PC-9 (cell line): ENCODE data around the gene SERTAD3. TPM values are rescaled to one million over a fixed set of nuclear protein-coding genes. Genes with fewer than 3 reads are reported as not detected.

ENCODE experiments used
- BruUV-seq: library from RNA; stranded (reverse); fragments of 400-500 nt; replicated peaks from 2 replicates; lab custom pipeline; 2021; lab: Mats Ljungman, UMichigan
- CTCF ChIA-PET: fragments of 300-600 bp; sonication (Branson Sonifier 250); formaldehyde crosslinking; loops from one replicate; lab custom pipeline; 2022; ENCODE audit warnings: antibody characterized with exemption; lab: Charles Lee
- POLR2A ChIA-PET: fragments of 300-600 bp; sonication (Branson Sonifier 250); formaldehyde crosslinking; loops from one replicate; lab custom pipeline; 2022; ENCODE audit warnings: antibody characterized with exemption; ENCODE audit not compliant: unreplicated experiment; lab: Charles Lee
- DNase-seq, 2 experiments: peaks; one replicate each; pipeline versions ENCODE4 v3.0.0 to v3.0.0-alpha.2; 2015 to 2022; ENCODE audit warnings: mixed read lengths in 1 of 2
- H2AFZ ChIP-seq: fragments of 200-600 bp; sonication (generic); 2 replicates; pipeline ENCODE4 v1.8.1; 2017; ENCODE audit warnings: antibody characterized with exemption
- H3F3A ChIP-seq: fragments of 200-600 bp; sonication (generic); 2 replicates; pipeline ENCODE4 v1.8.1; 2017; ENCODE audit warnings: antibody characterized with exemption, mild to moderate bottlenecking, low read depth; ENCODE audit not compliant: insufficient read depth
- H3K27ac ChIP-seq: fragments of 200-600 bp; sonication (generic); 2 replicates; pipeline ENCODE4 v1.6.1; 2016; ENCODE audit warnings: mixed run types
- H3K27me3 ChIP-seq: fragments of 200-600 bp; sonication (generic); 2 replicates; pipeline ENCODE4 v1.6.1; 2016; ENCODE audit warnings: low read depth, mixed run types; ENCODE audit not compliant: insufficient read depth
- H3K36me3 ChIP-seq: fragments of 200-600 bp; sonication (generic); 2 replicates; pipeline ENCODE4 v1.6.1; 2016; ENCODE audit warnings: low read depth, mixed run types
- H3K4me1 ChIP-seq: fragments of 200-600 bp; sonication (generic); replicated peaks from 2 replicates; pipeline ENCODE4 v1.6.1; 2016; ENCODE audit warnings: mixed run types; ENCODE audit not compliant: insufficient read depth
- H3K4me2 ChIP-seq: fragments of 200-600 bp; sonication (generic); 2 replicates; pipeline ENCODE4 v1.6.1; 2017; ENCODE audit warnings: mixed run types
- H3K4me3 ChIP-seq: fragments of 200-600 bp; sonication (generic); 2 replicates; pipeline ENCODE4 v1.6.1; 2016; ENCODE audit warnings: mixed run types
- H3K79me2 ChIP-seq: fragments of 200-600 bp; sonication (generic); 2 replicates; pipeline ENCODE4 v1.6.1; 2017; ENCODE audit warnings: low read depth, mixed run types
- H3K9me2 ChIP-seq: fragments of 200-600 bp; sonication (generic); 2 replicates; pipeline ENCODE4 v1.8.1; 2017; ENCODE audit warnings: mild to moderate bottlenecking; ENCODE audit not compliant: insufficient read depth
- H3K9me3 ChIP-seq: fragments of 200-600 bp; sonication (generic); 2 replicates; pipeline ENCODE4 v1.8.1; 2016; ENCODE audit warnings: low read depth; ENCODE audit not compliant: insufficient read depth
- H4K20me1 ChIP-seq: fragments of 200-600 bp; sonication (generic); 2 replicates; pipeline ENCODE4 v1.8.1; 2017; ENCODE audit not compliant: insufficient read depth
- CTCF ChIP-seq: fragments of 200-600 bp; sonication (generic); conservative IDR thresholded peaks from 2 replicates; pipeline ENCODE4 v1.6.1; 2017; ENCODE audit warnings: mixed run types, antibody characterized with exemption, mild to moderate bottlenecking, moderate library complexity
- EZH2 ChIP-seq: fragments of 200-600 bp; sonication (generic); IDR thresholded peaks from 2 replicates; pipeline ENCODE4 v1.8.0; 2017; ENCODE audit warnings: antibody characterized with exemption, low read depth
- intact Hi-C: fragments of 100-400 bp; cut with micrococcal nuclease; formaldehyde crosslinking; loops from one replicate; pipeline ENCODE4 v1.10.0; 2022; ENCODE audit not compliant: unreplicated experiment
- total RNA-seq: library from RNA; stranded (reverse); gene quantifications from 2 replicates; pipeline ENCODE4 v1.2.3, GENCODE V29; 2021

The SERTAD3 gene
- total RNA-seq, 1 experiment from 2014 or later: 41.4 TPM

- intact Hi-C loops: loop anchor here (10.0 kb wide), 1 partner anchor 102 kb away; no protein-coding TSS in a partner anchor
- ChIA-PET POLR2A (interaction anchor here (0.7 kb wide), 1 partner anchor 28 kb away, joined by 6 read pairs; no protein-coding TSS in a partner anchor), CTCF (interaction anchor here (0.6 kb wide), 1 partner anchor 26 kb away, joined by 3 read pairs; no protein-coding TSS in a partner anchor)
- no peaks in the 10 kb centered on the region for H3K27me3 ChIP-seq
- no peak for DNase-seq
- no peaks in the 10 kb centered on the region for H3K36me3 ChIP-seq
- H3K4me3 ChIP-seq: no peak overlapping the region
- peaks cover 5% of the 10 kb centered on the region; the same call in 1 of the 2 replicates for H3F3A ChIP-seq
- H4K20me1 ChIP-seq: no peaks in the 10 kb centered on the region
- H3K9me2 ChIP-seq: no peaks in the 10 kb centered on the region
- peaks cover 28% of the 10 kb centered on the region for H3K79me2 ChIP-seq
- TF ChIP-seq CTCF: no peak
- no peak for TF ChIP-seq EZH2
- no peak overlapping the region; the same call in 1 of the 2 replicates for H3K27ac ChIP-seq
- H2AFZ ChIP-seq: no peak overlapping the region
- BruUV-seq: no TSS peak
- peaks cover 12% of the 10 kb centered on the region for H3K4me1 ChIP-seq
- H3K4me2 ChIP-seq: no peak overlapping the region
- H3K9me3 ChIP-seq: no peaks in the 10 kb centered on the region
Measured at GRCh38 chr19:40422748-40423566, 21.2 kb downstream of the SERTAD3 start.

GRCh38 chr19:40421993-40422747 lies 22.0 kb downstream of the SERTAD3 start:
- H3K9me2 ChIP-seq: no peaks in the 10 kb centered on the region
- no peaks in the 10 kb centered on the region for H3K27me3 ChIP-seq
- no peaks in the 10 kb centered on the region for H3K36me3 ChIP-seq
- H3K9me3 ChIP-seq: no peaks in the 10 kb centered on the region
- H3K4me3 ChIP-seq: peak overlapping the region; percentile 70
- intact Hi-C loops: loop anchor here (1.0 to 10.0 kb wide), 4 partner anchors 11 to 103 kb away; partner anchors contain the start of genes BLVRB and SERTAD3
- H3K27ac ChIP-seq: peak overlapping the region; percentile 89
- H3K79me2 ChIP-seq: peaks cover 28% of the 10 kb centered on the region
- H3K4me2 ChIP-seq: peak overlapping the region; percentile 98
- ChIA-PET POLR2A (interaction anchor here (0.7 kb wide), 2 partner anchors 29 to 117 kb away, joined by 4 to 6 read pairs; no protein-coding TSS in a partner anchor), CTCF (interaction anchor here (1.4 kb wide), 1 partner anchor 21 kb away, joined by 4 read pairs; no protein-coding TSS in a partner anchor)
- DNase-seq: no peak
- TF ChIP-seq EZH2: no peak
- no peaks in the 10 kb centered on the region for H4K20me1 ChIP-seq
- BruUV-seq: no TSS peak
- no peak overlapping the region for H2AFZ ChIP-seq
- peaks cover 5% of the 10 kb centered on the region; the same call in 1 of the 2 replicates for H3F3A ChIP-seq
- peaks cover 12% of the 10 kb centered on the region for H3K4me1 ChIP-seq

- TF ChIP-seq CTCF (peak; percentile 95), EZH2 (no peak)
- BruUV-seq: no TSS peak
- DNase-seq: peak; percentile 79 to 97
Measured at GRCh38 chr19:40420766-40421765, 23.1 kb downstream of the SERTAD3 start.

More at GRCh38 chr19:40420766-40421765, 23.1 kb downstream of the SERTAD3 start:
- Histone ChIP-seq H2AFZ (peak overlapping the region; percentile 84), H3K4me3 (peak overlapping the region; percentile 70), H3K27ac (peak overlapping the region; percentile 89), H3F3A (peaks cover 13% of the 10 kb centered on the region), H3K4me1 (peaks cover 12% of the 10 kb centered on the region), H3K27me3 (no peaks in the 10 kb centered on the region), H4K20me1 (no peaks in the 10 kb centered on the region), H3K79me2 (peaks cover 28% of the 10 kb centered on the region), H3K9me2 (no peaks in the 10 kb centered on the region), H3K36me3 (no peaks in the 10 kb centered on the region), H3K9me3 (no peaks in the 10 kb centered on the region), H3K4me2 (peak overlapping the region; percentile 98)
- CTCF ChIA-PET: interaction anchor here (0.6 to 1.4 kb wide), 13 partner anchors 8 to 296 kb away, joined by 3 to 12 read pairs (median 4); partner anchors contain the start of genes BLVRB and ITPKC
- POLR2A ChIA-PET: interaction anchor here (0.6 to 1.5 kb wide), 11 partner anchors 12 to 859 kb away, joined by 3 to 19 read pairs (median 5); no protein-coding TSS in a partner anchor
- intact Hi-C loops: loop anchor here (1.0 to 10.0 kb wide), 4 partner anchors 12 to 104 kb away; partner anchors contain the start of genes BLVRB and SERTAD3
